ENCODE data around the gene PTPRR.

PTPRR gene

GRCh38 chr12:70920251-70920851 lies at the start of gene PTPRR:
Gene PTPRR (minus strand): TSS chr12:70920738. CDS start chr12:70920390, 348 bp downstream.
- peak; percentile 4 for DNase-seq

- no peak for DNase-seq
Observed at GRCh38 chr12:70966996-70967790, 46.7 kb upstream of the PTPRR start.

GRCh38 chr12:70966046-70966445 lies 45.5 kb upstream of the PTPRR start:
- DNase-seq: no peak

- no peak for DNase-seq
Observed at GRCh38 chr12:70964867-70965510, 44.5 kb upstream of the PTPRR start.

- DNase-seq: no peak
Observed at GRCh38 chr12:70963081-70963660, 42.6 kb upstream of the PTPRR start.

GRCh38 chr12:70962226-70962794 lies 41.8 kb upstream of the PTPRR start:
- DNase-seq: no peak

GRCh38 chr12:70960484-70960883 lies 39.9 kb upstream of the PTPRR start:
- no peak for DNase-seq

GRCh38 chr12:70955415-70955814 lies 34.9 kb upstream of the PTPRR start:
- DNase-seq: no peak

GRCh38 chr12:70950451-70950850 lies 29.9 kb upstream of the PTPRR start:
- DNase-seq: no peak

GRCh38 chr12:70948976-70949336 lies 28.4 kb upstream of the PTPRR start:
- no peak for DNase-seq

GRCh38 chr12:70948236-70948975 lies 27.9 kb upstream of the PTPRR start:
- no peak for DNase-seq

- no peak for DNase-seq
Observed at GRCh38 chr12:70936203-70936813, 15.8 kb upstream of the PTPRR start.

- no peak for DNase-seq
Observed at GRCh38 chr12:70933133-70933532, 12.6 kb upstream of the PTPRR start.

GRCh38 chr12:70929029-70929428 lies 8.5 kb upstream of the PTPRR start:
- DNase-seq: no peak

GRCh38 chr12:70928071-70928470 lies 7.5 kb upstream of the PTPRR start:
- no peak for DNase-seq

GRCh38 chr12:70927356-70927755 lies 6.8 kb upstream of the PTPRR start:
- no peak for DNase-seq

GRCh38 chr12:70925539-70925938 lies 5.0 kb upstream of the PTPRR start:
- DNase-seq: no peak

- DNase-seq: no peak
Observed at GRCh38 chr12:70920891-70921290, 353 bp upstream of the PTPRR start.

- no peak for DNase-seq
Observed at GRCh38 chr12:70919597-70920035, 922 bp downstream of the PTPRR start.

- no peak for DNase-seq
Observed at GRCh38 chr12:70919176-70919575, 1.4 kb downstream of the PTPRR start.

- DNase-seq: no peak
Observed at GRCh38 chr12:70918321-70918720, 2.2 kb downstream of the PTPRR start.

GRCh38 chr12:70910666-70911065 lies 9.9 kb downstream of the PTPRR start:
- DNase-seq: no peak
